Measurements from ENCODE around the gene PLEKHN1.
A peak's percentile ranks its signal among the peaks of the same experiment; 100 is the strongest.
"Not testable (repeated sequence)": the region's sequence is repeated elsewhere in the genome, so short reads cannot be mapped to it uniquely, and the experiment has no call there.

The PLEKHN1 gene

DNA sequence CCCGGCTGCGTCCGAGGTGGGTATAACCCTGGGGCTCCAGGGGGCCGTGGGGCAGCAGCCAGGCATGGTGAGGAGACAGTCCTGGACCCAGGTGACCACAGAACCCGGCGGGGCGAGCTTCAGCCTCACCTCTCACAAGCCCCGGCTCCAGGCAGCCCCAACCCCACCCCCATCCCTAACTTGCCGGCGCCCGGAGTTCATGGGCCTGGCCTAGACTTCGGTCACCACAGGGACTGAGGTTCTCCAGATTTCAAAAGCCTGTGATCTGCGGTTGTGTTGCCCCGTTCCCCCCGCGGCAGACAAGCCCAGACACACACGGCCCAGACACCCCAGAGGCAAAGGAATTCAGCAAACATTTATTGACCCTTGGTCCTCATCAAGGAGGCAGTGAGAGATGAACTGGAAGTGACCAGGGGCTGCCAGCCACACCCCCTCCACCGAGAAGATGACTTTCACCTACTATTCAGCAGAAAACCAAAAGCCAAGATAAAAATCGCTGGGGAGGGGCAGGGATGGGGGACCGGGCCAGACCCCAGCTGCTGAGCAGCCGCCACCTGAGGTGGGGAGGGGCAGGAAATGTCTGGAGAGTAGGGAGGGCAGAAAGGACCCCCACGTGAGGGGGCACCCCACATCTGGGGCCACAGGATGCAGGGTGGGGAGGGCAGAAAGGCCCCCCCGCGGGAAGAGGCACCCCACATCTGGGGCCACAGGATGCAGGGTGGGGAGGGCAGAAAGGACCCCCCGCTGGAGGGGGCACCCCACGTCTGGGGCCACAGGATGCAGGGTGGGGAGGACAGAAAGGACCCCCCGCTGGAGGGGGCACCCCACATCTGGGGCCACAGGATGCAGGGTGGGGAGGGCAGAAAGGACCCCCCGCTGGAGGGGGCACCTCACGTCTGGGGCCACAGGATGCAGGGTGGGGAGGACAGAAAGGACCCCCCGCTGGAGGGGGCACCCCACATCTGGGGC is 29.7 kb downstream of the PLEKHN1 start:
- no peak for DNase-seq

DNA sequence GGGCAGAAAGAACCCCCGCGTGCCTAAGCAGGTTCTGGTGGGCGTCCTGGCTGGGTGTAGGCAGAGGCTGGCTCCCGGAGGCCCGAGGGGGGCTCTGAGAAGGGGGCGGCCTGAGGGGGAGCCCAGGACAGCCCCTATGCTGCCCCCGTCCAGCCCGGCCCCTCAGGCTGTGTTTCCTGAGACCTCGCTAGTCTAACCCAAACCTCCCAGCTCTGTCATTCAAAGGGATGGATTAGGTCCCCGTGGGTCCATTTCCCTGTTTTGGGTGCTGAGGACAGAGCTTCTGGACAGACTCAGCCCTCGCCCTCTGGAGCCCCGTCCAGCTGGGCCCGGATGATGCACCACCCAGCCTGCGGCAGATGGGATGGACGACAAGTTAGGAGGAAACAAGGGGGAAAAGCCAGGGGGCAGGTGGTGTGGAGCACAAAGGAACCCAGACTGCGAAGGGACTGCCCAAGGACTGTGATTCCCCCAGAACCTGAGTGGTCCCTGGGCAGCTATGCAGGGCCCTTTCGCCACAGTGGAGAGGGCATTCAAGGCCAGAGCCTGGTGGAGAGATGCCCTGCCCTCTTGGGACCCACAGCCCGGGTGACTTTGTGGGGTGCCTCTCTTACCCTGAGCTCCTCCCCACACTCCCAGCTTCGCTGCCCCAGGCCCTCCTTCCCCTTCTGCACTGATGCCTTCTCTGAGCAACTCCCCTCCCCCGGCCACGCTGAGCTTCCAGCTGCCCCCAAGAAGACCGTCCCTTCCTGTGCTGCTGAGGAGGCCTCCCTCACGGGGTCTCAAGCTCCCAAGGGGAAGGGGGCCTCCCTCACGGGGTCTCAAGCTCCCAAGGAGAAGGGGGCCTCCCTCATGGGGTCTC is 30.8 kb downstream of the PLEKHN1 start:
- DNase-seq, result no peak

DNA sequence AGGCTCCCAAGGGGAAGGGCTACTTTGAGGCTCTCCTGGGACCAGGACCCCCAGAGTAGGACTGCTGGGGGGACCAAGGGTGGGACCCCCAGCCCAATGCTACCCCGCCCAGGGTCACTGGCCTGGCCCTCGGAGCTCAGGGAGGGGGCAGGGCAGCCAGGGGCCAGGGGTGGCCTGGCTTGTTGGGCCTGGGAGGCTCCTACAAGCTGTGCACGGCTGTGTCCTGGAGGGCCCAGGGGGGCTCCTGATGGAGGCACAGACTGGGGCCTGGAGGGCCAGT is 31.4 kb downstream of the PLEKHN1 start:
- no peak for DNase-seq

DNA sequence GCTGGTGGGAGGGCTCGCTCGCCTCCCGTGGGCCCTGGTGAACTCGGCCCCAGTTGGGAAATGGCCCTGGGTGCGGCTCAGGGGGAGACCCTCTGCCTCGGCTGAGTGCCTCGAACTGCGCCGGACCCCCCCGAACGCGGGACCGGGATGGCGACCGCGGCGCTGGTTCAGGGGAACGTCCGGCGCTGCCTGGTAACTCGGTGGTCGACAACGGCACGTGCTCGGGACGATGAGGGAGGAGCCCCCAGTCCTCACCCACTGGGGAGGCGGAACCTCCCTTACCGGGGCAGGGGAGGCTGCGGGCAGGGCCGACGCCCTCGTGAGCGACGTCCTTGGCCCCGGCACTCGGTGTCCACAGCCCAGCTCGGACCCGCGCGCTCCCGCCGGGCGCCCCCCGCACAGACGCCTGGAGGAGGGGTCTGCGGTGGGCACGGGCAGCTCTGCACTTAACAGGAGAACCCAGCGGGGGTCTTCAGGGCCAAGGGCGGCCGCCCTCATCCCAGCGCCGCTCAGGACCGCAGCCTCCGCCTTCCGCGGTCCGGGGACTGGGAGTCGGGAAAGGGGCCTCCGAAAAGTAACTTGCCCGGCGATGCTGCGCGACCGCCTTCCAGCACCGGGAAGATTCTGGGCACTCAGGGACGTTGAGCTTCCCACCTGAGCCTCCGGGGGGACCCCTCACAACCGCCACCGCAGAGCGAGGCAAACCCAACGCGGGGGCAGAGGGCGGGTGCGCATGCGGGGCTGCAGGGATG is 31.9 kb downstream of the PLEKHN1 start:
- no peak for DNase-seq

DNA sequence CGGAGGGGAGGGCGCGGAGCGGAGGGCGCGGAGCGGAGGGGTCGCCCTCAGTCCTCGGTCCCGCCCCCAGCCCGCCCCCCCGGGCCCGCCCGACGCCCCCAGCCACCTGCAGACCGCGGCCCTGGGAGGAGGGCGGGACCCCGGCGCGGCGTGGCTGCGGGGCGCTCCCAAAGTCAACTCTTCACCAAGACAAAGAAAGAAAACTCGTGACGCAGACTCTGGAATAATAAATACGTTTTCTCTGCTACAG is 32.4 kb downstream of the PLEKHN1 start:
- DNase-seq, result no peak

DNA sequence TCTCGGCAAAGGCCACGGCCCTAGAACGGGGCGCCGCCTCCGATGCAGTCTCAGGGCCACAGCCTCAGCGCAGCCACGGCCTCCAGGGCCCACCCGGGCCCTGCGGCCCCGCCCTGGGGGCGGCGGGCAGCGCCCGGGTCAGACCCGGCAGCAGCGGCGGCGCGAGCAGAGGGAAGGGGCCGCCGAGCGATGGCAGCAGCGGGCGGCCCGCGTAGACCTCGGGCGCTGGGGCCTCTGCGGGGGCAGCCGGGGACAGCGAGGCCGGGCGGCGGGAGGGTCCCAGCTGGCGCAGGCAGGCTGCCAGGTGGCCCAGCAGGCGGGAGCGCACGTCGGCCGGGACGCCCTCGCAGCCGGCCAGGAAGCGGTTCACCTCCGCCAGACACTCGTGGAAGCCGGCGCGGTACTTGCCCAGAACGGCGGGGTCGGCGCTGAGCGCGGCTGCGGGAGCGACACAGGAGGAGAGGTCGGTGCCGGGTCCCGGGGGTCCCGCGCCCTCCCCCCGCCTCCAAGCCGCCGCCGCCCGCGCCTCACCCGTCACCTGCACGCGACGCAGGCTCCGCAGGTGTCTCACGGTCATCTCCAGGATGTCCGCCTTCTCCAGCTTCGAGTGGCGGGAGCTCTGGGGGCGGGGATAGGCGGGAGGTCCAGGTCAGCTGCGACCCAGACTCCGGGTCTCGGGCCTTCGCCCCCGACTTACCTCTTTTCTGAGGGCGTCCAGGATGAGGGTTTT is 32.9 kb downstream of the PLEKHN1 start:
- peak; percentile 32 for DNase-seq

DNA sequence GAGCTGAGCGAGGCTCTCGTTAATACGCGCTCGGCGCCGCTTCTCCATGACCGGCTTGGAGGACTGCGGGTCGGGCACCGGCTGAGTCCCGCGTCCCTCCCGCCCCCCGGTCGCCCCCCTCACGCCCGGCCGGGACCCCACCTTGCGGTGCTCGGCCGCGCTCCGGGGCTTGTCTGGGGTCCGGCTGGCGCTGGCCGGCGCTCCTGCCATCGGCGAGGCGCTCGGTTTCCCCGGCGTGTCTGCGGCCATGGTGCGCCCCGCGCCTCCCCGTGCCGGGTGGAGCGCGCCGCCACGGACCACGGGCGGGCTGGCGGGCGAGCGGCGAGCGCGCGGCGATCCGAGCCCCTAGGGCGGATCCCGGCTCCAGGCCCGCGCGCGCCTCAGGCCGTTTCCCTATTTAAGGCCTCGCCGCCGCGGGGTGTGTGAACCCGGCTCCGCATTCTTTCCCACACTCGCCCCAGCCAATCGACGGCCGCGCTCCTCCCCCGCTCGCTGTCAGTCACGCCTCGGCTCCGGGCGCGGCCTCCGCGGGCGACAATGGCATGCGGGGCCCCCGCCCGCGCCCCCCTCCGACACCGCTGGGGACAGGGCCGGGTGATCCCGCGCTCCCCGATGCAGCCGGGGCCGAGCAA is 33.6 kb downstream of the PLEKHN1 start, which contains the start of gene HES4:
Gene HES4, minus strand, starts transcription at position 373 of the 632 bp plus-strand sequence. Its CDS starts 124 bp downstream, at position 249.
- DNase-seq, result peak; percentile 94

DNA sequence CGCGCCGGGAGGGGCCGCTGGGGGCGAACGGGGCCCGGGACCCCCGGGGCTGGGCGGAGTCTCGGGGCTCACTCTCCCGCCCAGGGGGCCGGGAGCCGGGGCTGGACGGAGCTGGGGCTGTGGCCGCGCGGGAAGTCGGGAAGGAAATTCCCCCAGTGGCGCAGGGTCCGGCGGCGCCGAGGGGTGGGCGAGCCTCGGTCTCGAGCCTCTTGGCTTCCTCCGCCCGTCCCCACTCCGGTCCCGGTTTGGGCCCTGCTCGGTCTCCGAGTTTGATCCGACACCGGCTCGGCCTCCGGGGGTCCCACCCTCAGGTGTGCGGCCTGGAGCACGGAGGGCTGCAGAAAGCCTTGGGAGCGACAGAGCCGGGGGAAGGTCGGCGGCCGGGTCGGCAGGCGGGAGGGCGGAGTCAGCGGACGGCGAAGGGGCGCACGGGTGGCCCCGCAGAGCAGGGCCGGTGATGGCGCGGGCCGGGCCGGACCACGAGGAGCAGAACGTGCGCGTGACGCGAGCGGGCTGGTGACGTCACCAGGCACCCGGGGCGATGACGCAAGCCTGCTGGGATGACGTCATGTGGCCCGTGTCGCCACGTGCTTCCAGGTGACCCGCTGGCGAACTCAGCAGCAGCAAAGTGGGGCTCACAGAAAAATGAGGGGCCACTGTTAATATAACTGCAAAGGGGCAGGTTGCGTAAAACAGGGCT is 34.2 kb downstream of the PLEKHN1 start:
- DNase-seq, result peak; percentile 83

DNA sequence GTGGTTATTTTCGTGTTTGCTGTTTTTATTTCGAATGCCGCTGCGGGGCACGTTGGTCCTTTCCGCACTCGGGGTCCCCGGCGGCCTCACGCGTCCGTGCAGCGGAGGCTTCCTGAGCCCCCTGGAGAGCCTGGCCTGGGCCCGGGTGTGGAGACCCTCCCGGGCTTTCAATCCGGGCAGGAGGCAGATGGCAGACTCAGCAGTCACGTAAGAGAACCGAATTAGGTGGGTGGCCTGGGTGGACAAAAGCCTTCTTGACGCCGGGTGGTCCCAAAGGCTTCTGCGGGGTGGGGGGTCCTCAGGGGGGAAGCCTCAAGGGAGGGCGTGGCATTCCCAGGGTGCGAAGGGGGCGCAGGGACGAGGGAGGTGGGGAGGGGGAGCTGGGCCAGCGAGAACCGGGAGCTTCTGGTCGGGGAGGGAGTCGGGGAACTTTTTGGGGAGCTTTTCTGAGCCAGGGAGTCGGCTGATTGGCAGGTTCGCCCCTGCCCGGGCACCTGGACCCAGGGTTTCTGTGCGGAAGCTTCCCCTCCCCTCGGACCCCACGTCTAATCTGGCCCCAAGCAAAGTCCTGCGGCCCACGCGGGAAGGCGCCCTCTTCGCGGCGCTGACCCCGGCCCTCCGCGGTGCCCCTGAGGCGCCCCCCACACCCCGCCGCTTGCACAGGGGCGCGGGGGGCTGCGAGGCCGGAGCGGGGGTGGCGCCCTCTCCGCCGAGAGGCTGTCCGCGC is 34.9 kb downstream of the PLEKHN1 start:
- DNase-seq, result no peak

DNA sequence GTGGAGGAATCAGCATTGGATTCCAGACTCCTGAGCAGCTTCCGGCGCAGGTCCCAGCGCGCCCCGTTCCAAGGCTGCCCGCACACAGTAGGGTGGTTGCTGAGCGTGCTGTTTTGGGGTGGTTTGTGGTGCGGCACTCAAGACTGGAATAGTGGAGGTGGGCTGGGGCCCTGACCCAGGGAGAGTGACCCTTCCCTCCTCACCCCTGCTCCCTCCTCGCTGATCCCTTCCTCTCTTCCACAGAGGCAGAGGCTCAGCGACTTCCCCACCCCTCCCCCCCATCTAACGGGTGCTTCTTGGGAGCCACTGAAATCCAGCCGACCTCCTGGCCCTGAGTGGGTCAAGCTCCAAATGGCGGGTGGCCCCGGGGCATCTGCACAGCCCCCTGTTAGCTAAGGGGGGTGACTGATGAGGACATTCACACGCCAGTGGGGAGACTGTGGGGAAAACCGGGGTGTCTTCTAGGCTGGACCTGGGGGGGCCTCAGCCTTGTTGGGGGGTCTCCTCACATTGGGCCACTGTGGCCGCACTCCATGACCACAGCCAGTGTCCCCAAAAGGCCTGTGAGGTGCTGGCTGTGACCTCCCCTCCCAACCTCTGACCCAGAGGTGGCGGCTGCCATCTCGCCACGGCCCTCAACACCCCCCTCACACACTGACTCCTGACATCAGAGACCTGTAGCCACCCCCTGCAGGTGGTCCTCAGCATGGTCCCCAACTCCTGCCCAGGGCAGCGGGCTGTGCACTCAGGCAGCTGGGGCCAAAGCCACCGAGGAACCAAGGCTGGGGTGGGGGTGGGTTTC is 37.5 kb downstream of the PLEKHN1 start:
- DNase-seq, result no peak

DNA sequence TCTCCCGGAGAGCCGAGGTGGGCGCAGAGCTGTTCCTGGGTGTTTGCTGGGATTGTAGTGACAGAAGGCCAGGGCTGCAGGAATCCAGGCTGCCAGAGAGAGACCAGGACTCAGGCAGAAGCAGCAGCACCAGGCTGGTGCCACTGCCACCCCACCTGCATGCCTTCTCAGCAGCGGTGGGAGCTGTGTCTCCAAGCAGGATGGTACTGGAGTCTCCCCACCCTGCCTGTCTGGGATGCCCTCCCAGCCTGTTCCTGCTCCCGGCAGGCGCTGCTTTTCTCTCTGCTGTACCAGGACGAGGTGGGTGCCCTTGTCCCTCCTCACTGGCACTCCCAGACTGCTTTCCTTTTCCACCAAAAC is 38.1 kb downstream of the PLEKHN1 start:
- no peak for DNase-seq

DNA sequence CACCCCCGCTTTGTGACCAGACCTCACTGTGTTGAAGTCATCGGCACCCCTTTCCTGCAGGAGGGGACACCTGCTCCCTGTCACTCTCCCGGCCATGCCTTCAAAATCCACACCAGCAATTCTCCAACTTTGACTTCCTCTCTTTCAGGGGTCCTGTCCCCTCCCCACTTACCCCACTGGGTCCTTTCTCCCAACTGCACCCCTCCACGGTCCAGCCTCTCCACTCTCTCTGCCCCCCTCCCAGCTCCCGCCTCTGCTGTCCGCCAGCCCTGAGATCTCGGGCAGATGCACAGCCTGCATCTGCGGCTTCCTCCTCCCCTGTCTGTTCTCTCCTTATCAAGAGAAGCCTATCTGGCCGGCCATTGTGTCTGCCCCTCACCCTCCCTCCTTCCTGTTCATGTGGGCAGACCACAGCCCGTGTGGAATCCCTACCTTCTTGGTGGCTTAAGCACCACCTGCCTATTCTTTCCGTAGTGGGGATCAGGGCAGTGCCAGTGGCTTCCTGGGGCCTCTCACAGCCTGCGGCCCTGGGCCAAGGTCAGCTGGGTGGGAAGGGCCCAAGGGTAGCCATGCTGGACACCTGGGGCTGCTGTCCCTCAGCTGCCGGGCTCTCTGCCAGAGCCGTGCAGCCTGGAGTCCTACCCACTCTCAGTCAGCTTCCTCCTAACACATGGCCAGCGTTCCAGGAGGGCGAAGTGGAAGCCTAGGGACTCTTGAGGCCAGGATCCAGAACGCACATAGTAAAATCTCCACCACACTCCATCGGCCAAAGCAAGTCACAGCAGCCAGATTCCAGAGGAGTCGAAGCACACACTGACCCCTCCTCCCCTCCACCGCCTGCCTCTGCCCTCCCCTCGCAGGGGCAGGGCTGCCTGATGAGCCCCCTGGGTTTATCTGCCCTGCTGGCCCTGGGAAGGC is 38.8 kb downstream of the PLEKHN1 start:
- peak; percentile 44 for DNase-seq

DNA sequence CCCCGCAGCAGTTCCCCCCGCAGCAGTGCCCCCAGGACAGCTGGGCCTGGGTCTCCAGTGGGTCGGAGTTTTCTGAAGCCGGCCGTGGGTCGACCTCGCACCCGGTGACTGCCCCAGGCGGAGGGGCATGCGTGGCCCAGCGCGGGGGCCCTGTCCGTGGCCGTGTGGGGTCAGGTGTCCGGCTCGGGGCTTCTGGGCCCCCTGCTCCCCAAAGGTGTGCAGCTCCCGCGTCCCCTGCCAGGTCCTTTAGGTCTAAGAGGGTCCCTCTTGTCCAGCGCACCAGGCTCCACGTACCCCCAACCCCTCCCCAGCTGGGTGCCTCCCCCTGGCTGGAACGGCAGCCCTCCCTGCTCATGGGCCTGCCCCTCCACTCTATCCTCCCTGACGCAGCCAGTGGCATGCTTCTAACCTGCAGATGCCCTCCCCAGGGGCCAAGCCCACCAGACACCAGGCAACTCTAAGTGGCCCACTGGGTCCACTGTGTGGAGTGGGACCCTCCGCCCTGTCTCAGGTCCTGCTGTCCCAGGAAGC is 39.6 kb downstream of the PLEKHN1 start:
- DNase-seq, result no peak

DNA sequence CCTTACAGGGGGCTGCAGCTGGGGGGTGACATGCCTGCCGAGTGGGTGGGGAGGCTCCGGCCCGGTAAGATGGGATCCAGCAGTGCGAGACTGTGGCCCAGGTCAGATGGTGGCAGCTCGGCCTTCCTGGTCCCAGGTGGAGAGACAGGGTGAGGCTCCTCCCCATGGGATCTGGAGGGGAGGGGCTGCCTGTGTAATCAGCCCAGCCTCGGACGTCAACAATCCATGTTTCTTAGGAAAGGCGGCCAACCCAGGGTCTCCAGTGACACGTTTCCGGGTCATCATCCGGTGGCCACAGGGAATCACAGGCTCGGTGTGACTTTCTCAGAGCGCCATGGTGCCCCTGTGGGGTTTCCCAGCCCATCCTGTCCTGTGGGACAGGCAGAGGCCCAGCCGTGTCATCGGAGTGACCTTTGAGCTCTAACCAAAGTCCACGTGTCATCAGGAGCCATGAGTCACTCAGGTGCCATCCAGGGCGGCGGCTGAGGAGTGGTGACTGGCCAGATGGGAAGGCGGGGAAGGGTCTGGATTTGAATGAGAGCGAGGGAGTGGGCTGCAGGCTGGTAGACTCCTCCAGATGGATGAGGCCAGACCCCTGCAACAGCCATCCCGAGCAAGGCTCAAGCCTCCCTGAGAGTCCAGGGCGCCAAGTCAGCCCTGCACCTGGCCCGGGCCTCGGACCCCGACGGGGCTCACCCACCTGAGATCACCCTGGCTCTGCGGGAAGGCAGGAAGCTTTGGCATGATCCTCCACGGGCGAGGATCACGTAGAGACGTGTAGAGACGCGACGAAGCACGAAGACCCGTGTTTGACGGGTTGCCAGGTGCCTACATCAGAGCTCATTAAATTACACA is 40.2 kb downstream of the PLEKHN1 start:
- DNase-seq, result no peak

DNA sequence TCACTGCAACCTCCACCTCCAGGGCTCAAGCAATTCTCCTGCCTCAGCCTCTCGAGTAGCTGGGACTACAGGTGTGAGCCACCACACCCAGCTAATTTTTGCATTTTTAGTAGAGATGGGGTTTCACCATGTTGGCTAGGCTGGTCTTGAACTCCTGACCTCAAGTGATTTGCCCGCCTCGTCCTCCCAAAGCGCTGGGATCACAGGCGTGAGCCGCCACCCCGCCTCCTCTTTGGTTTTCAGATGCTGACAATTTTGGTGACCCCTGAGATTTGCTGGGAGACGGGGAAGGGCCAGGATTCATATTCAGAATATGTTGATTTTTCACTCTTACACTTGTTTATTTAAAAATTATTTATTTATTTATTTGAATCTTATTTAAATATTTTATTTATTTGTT is 43.8 kb downstream of the PLEKHN1 start:
- DNase-seq, result not testable (repeated sequence)

DNA sequence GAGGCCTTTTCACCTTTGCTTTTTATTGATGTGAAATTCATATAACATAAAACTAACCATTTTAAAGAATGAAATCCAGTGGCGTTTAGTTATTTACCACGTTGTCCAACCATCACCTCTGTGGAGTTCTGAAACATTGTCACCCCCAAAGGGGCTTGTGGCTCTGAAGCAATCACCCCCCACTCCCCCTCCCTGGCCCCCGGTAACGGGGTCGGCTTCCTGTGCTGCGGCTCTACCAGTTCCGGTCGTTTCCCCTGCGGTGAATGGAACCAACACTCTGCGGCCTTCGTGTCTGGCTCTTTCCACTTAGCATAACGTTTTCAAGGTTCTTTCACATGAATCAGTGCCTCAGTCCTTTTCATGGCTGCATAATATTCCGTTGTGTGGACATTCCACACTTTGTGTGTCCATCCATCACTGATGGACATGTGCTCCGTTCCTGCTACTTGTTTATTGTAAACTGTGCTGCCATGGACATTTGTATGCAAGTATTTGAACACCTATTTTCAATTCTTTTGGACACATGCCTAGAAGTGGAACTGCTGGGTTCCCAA is 45.2 kb downstream of the PLEKHN1 start:
- DNase-seq, result no peak

DNA sequence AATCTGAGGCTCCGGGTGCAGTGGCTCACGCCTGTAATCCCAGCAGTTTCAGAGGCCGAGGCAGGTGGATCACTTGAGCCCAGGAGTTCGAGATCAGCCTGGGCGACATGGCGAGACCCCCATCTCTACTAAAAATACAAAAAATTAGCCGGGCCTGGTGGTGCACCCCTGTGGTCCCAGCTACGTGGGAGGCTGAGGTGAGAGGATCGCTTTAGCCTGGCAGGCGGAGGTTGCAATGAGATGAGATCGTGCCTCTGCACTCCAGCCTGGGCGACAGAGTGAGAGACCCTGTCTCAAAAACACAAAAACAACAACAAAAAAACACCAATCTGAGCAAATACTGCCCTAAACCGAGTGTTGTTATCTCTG is 46.4 kb downstream of the PLEKHN1 start:
- not testable (repeated sequence) for DNase-seq

All from fibroblast of skin of right biceps (primary cell).